GM18868 (cell line): ENCODE results near the gene B4GALT6.

Experiments used
- ATAC-seq: cut with Tn5 transposase; IDR thresholded peaks from one replicate; pipeline ENCODE4 v1.9.1; 2021; ENCODE audit warnings: mild to moderate bottlenecking, moderate library complexity; ENCODE audit not compliant: unreplicated experiment

Gene B4GALT6

GRCh38 chr18:31694297-31694696 lies 9.9 kb upstream of the B4GALT6 start:
- ATAC-seq = no peak

- no peak for ATAC-seq
These were observed 4.2 kb upstream of the B4GALT6 start for GRCh38 chr18:31688606-31689005.

GRCh38 chr18:31686986-31687928 lies 2.9 kb upstream of the B4GALT6 start:
- ATAC-seq = no peak

- ATAC-seq = no peak
These were observed 2.2 kb upstream of the B4GALT6 start for GRCh38 chr18:31686572-31686971.

GRCh38 chr18:31685097-31686082 lies 1.0 kb upstream of the B4GALT6 start:
- peak; percentile 64 for ATAC-seq

GRCh38 chr18:31683968-31684278 lies 458 bp downstream of the B4GALT6 start:
- ATAC-seq = no peak

GRCh38 chr18:31683106-31683505 lies 1.3 kb downstream of the B4GALT6 start:
- no peak for ATAC-seq

- no peak for ATAC-seq
These were observed 3.4 kb downstream of the B4GALT6 start for GRCh38 chr18:31680831-31681568.

GRCh38 chr18:31680433-31680811 lies 4.0 kb downstream of the B4GALT6 start:
- no peak for ATAC-seq

- no peak for ATAC-seq
These were observed 4.5 kb downstream of the B4GALT6 start for GRCh38 chr18:31679791-31680432.

GRCh38 chr18:31679133-31679742 lies 5.1 kb downstream of the B4GALT6 start:
- no peak for ATAC-seq

- ATAC-seq = no peak
These were observed 6.0 kb downstream of the B4GALT6 start for GRCh38 chr18:31678425-31678824.

GRCh38 chr18:31677592-31677991 lies 6.8 kb downstream of the B4GALT6 start:
- peak; percentile 42 for ATAC-seq

- ATAC-seq = no peak
These were observed 9.0 kb downstream of the B4GALT6 start for GRCh38 chr18:31675404-31675803.

- ATAC-seq = no peak
These were observed 11.7 kb downstream of the B4GALT6 start for GRCh38 chr18:31672628-31673135.

GRCh38 chr18:31671951-31672350 lies 12.4 kb downstream of the B4GALT6 start:
- ATAC-seq = no peak

- ATAC-seq = no peak
These were observed 14.8 kb downstream of the B4GALT6 start for GRCh38 chr18:31669541-31669940.

GRCh38 chr18:31667185-31667584 lies 17.2 kb downstream of the B4GALT6 start:
- ATAC-seq = no peak

- ATAC-seq = no peak
These were observed 18.3 kb downstream of the B4GALT6 start for GRCh38 chr18:31666055-31666454.

- no peak for ATAC-seq
These were observed 20.3 kb downstream of the B4GALT6 start for GRCh38 chr18:31664101-31664500.
